ENCODE measurements around the gene CBX8.

CBX8 gene

GRCh38 chr17:79809530-79810129 lies 12.8 kb upstream of the CBX8 start:
- Histone ChIP-seq H3K4me1 (peaks cover 20% of the 10 kb centered on the region), H2AFZ (no peak overlapping the region), H3K9me3 (ENCODE audit: control insufficient read depth, low read length) (no peaks in the 10 kb centered on the region), H3K27me3 (ENCODE audit: control insufficient read depth, insufficient read depth, low read length) (peaks cover 6% of the 10 kb centered on the region), H3K79me2 (no peaks in the 10 kb centered on the region), H3K4me3 (ENCODE audit: low read depth, low read length) (no peak overlapping the region), H3K9ac (no peak overlapping the region), H3K4me2 (ENCODE audit: low read length) (peak overlapping the region; percentile 54), H3K27ac (no peak overlapping the region), H3K36me3 (ENCODE audit: control insufficient read depth, insufficient read depth, low read length) (no peaks in the 10 kb centered on the region)
- no peak for TF ChIP-seq CTCF (IDR thresholded peaks at IDR 0.05)

- no peak overlapping the region for H2AFZ ChIP-seq
- H3K79me2 ChIP-seq: no peaks in the 10 kb centered on the region
- H3K4me3 ChIP-seq (ENCODE audit: low read depth, low read length): no peak overlapping the region
- peak; percentile 65 for TF ChIP-seq CTCF (IDR thresholded peaks at IDR 0.05)
- no peak overlapping the region for H3K9ac ChIP-seq
- peaks cover 16% of the 10 kb centered on the region for H3K4me1 ChIP-seq
- no peaks in the 10 kb centered on the region for H3K9me3 ChIP-seq (ENCODE audit: control insufficient read depth, low read length)
- no peak overlapping the region for H3K4me2 ChIP-seq (ENCODE audit: low read length)
- no peak overlapping the region for H3K27ac ChIP-seq
- H3K27me3 ChIP-seq (ENCODE audit: control insufficient read depth, insufficient read depth, low read length): peaks cover 6% of the 10 kb centered on the region
- no peaks in the 10 kb centered on the region for H3K36me3 ChIP-seq (ENCODE audit: control insufficient read depth, insufficient read depth, low read length)
Measured at GRCh38 chr17:79808763-79809529, 12.1 kb upstream of the CBX8 start.

GRCh38 chr17:79806863-79807720 lies 10.2 kb upstream of the CBX8 start:
- Histone ChIP-seq H3K79me2 (no peaks in the 10 kb centered on the region), H3K27ac (no peak overlapping the region), H3K36me3 (ENCODE audit: control insufficient read depth, insufficient read depth, low read length) (no peaks in the 10 kb centered on the region), H3K4me2 (ENCODE audit: low read length) (no peak overlapping the region), H3K4me1 (peaks cover 16% of the 10 kb centered on the region), H3K27me3 (ENCODE audit: control insufficient read depth, insufficient read depth, low read length) (peaks cover 12% of the 10 kb centered on the region), H3K4me3 (ENCODE audit: low read depth, low read length) (no peak overlapping the region), H2AFZ (no peak overlapping the region), H3K9ac (no peak overlapping the region), H3K9me3 (ENCODE audit: control insufficient read depth, low read length) (no peaks in the 10 kb centered on the region)
- no peak for TF ChIP-seq CTCF (IDR thresholded peaks at IDR 0.05)

- Histone ChIP-seq H3K27ac (no peak overlapping the region), H2AFZ (no peak overlapping the region), H3K27me3 (ENCODE audit: control insufficient read depth, insufficient read depth, low read length) (peaks cover 12% of the 10 kb centered on the region), H3K4me1 (peaks cover 11% of the 10 kb centered on the region), H3K36me3 (ENCODE audit: control insufficient read depth, insufficient read depth, low read length) (no peaks in the 10 kb centered on the region), H3K4me2 (ENCODE audit: low read length) (no peak overlapping the region), H3K9me3 (ENCODE audit: control insufficient read depth, low read length) (no peaks in the 10 kb centered on the region), H3K79me2 (no peaks in the 10 kb centered on the region), H3K4me3 (ENCODE audit: low read depth, low read length) (no peak overlapping the region), H3K9ac (no peak overlapping the region)
- TF ChIP-seq CTCF (IDR thresholded peaks at IDR 0.05): no peak
Measured at GRCh38 chr17:79806446-79806760, 9.5 kb upstream of the CBX8 start.
